ENCODE results near the gene ZBTB44.

Gene ZBTB44

GRCh38 chr11:130272336-130272735, 42.4 kb downstream of the ZBTB44 start:
- TF ChIP-seq CTCF (IDR thresholded peaks at IDR 0.05): no peak

DNA sequence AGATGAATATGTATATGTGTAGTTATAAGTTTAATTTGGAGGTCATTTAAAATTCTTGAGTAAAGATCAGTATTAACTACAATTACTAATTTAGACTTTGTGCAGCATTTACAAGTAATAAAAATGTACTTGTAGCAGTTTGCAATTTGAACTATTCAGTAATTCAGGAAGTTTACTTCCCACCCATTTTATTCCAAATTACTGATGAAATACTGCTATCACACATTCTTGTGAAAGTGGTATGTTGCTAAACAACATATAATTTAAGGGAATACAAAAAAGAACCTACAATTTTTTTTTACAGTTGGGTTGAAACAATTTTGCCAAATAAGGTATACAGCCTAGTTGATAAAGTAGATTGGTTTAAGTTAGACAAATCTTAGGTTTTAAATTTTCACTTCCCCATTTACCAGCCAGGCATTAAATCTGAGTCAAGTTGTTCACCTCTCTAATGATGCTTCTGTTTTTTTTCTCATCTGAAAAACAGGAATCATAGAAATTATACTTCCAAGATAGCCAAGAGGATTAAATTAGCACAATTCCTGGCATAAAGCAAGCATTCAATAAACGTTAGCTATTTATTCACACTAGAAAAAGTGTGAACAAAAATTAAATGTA, 45.3 kb downstream of the ZBTB44 start:
- Mint-ChIP-seq H3K4me3 (no peak overlapping the region), H3K4me1 (peaks cover 5% of the 10 kb centered on the region), H3K27ac (no peak overlapping the region), H3K9me3 (no peaks in the 10 kb centered on the region), H3K36me3 (ENCODE audit: low read depth) (peaks cover 42% of the 10 kb centered on the region), H3K27me3 (ENCODE audit: low read depth, poor library complexity) (no peaks in the 10 kb centered on the region)
- no peak for TF ChIP-seq CTCF (IDR thresholded peaks at IDR 0.05)
- no peak for DNase-seq

More at GRCh38 chr11:130272336-130272735, 42.4 kb downstream of the ZBTB44 start:
- no peak for DNase-seq
- H3K9me3 Mint-ChIP-seq: no peaks in the 10 kb centered on the region
- H3K27ac Mint-ChIP-seq: no peak overlapping the region
- no peaks in the 10 kb centered on the region for H3K27me3 Mint-ChIP-seq (ENCODE audit: low read depth, poor library complexity)
- no peak overlapping the region for H3K4me3 Mint-ChIP-seq
- no peaks in the 10 kb centered on the region for H3K4me1 Mint-ChIP-seq
- peaks cover 43% of the 10 kb centered on the region for H3K36me3 Mint-ChIP-seq (ENCODE audit: low read depth)

- Mint-ChIP-seq H3K27ac (no peak overlapping the region), H3K9me3 (peaks cover 20% of the 10 kb centered on the region), H3K27me3 (ENCODE audit: low read depth, poor library complexity) (no peaks in the 10 kb centered on the region), H3K4me3 (no peak overlapping the region), H3K36me3 (ENCODE audit: low read depth) (peaks cover 64% of the 10 kb centered on the region), H3K4me1 (peaks cover 5% of the 10 kb centered on the region)
- no peak for TF ChIP-seq CTCF (IDR thresholded peaks at IDR 0.05)
- DNase-seq: no peak
These were observed 51.4 kb downstream of the ZBTB44 start for GRCh38 chr11:130263351-130263750.

DNA sequence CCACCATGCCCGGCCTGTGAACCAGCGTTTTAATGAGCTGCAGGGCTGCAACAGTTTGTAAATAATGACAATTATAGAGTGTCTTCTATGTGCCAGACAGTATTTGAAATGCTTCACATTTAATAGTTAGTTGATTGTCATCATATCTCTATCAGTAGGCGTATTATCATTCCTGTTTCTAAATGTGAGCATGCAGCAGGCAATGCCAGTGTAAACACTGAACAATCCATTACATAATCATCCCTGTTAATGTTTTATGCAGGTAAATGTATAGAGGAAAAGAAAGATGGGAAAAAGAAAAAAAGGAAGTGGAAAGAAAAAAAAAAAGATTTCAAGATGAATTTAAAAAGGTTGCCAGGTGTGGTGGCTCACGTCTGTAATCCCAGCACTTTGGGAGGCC, 52.3 kb downstream of the ZBTB44 start:
- no peak for TF ChIP-seq CTCF (IDR thresholded peaks at IDR 0.05)
- no peak overlapping the region for H3K4me3 Mint-ChIP-seq
- peaks cover 5% of the 10 kb centered on the region for H3K4me1 Mint-ChIP-seq
- peaks cover 29% of the 10 kb centered on the region for H3K9me3 Mint-ChIP-seq
- peak overlapping the region; percentile 58 for H3K27ac Mint-ChIP-seq
- no peak for DNase-seq
- H3K36me3 Mint-ChIP-seq (ENCODE audit: low read depth): peaks cover 68% of the 10 kb centered on the region
- no peaks in the 10 kb centered on the region for H3K27me3 Mint-ChIP-seq (ENCODE audit: low read depth, poor library complexity)

DNA sequence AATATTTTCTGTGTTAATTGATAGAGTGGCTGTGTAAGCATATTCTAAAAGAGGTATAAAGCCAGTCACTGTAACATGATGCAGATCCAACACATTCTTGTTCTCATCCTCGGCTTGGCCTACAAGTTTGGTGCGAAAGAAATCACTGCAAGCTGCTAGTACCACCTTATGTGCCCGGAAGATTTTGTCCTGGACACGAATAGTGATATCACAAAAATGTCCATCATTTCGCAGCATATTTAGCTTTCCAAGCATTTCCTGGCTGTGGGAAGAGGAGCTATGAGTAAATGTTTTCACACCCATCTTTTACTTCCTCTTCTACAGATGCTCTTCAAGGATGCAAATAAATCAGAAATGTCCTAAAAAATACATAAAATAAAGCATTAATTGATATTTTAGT, 53.1 kb downstream of the ZBTB44 start:
- Mint-ChIP-seq H3K4me3 (no peak overlapping the region), H3K27ac (no peak overlapping the region), H3K36me3 (ENCODE audit: low read depth) (peaks cover 68% of the 10 kb centered on the region), H3K4me1 (peaks cover 5% of the 10 kb centered on the region), H3K9me3 (peaks cover 37% of the 10 kb centered on the region), H3K27me3 (ENCODE audit: low read depth, poor library complexity) (no peaks in the 10 kb centered on the region)
- no peak for DNase-seq
- TF ChIP-seq CTCF (IDR thresholded peaks at IDR 0.05): no peak

- Mint-ChIP-seq H3K27me3 (ENCODE audit: low read depth, poor library complexity) (peaks cover 2% of the 10 kb centered on the region), H3K27ac (no peak overlapping the region), H3K36me3 (ENCODE audit: low read depth) (peaks cover 72% of the 10 kb centered on the region), H3K4me3 (no peak overlapping the region), H3K4me1 (no peaks in the 10 kb centered on the region), H3K9me3 (peaks cover 46% of the 10 kb centered on the region)
- TF ChIP-seq CTCF (IDR thresholded peaks at IDR 0.05): no peak
- DNase-seq: no peak
These were observed 54.0 kb downstream of the ZBTB44 start for GRCh38 chr11:130260742-130261141.

Measured in nephron progenitor cell (in vitro differentiated cells).